K562 (cell line): Measurements from ENCODE around the gene BTNL8. TPM values are rescaled to one million over a fixed set of nuclear protein-coding genes. Genes with fewer than 3 reads are reported as not detected.

Experiments used
- CHD7 ChIP-seq: fragments of 200-600 bp; sonication (generic); IDR thresholded peaks from one replicate; pipeline ENCODE4 v1.6.1; 2012; ENCODE audit warnings: mild to moderate bottlenecking, low read depth, low read length, inconsistent platforms
- HIVEP1 ChIP-seq: fragments of 250-450 bp; sonication (Bioruptor Pico); IDR thresholded peaks from 2 replicates; pipeline ENCODE4 v1.4.0; 2020; ENCODE audit warnings: mild to moderate bottlenecking
- SLC30A9 ChIP-seq: fragments of 250-450 bp; sonication (Bioruptor Pico); IDR thresholded peaks from 2 replicates; pipeline ENCODE4 v1.8.0; 2022; ENCODE audit warnings: mild to moderate bottlenecking, moderate library complexity
- SUPT5H ChIP-seq: fragments of 450-650 bp; IDR thresholded peaks from 2 replicates; pipeline ENCODE4 v1.6.1; 2016
- ZNF830 ChIP-seq: fragments of 250-450 bp; sonication (Bioruptor Pico); IDR thresholded peaks from 2 replicates; pipeline ENCODE4 v1.5.0; 2021; ENCODE audit warnings: mild to moderate bottlenecking
- polyA plus RNA-seq, 8 experiments: library from polyadenylated mRNA; depleted of rRNA in 4 of 8; stranded (reverse) in 5 of 8; unstranded in 3 of 8; fragments of >200 nt; fragmentation: Nextera tagmentation in 2 of 8; fragmentation: Illumina TruSeq in 1 of 8; extraction: Ambion mirVana in 2 of 8; extraction: Trizol in 1 of 8; gene quantifications; 2 replicates each; pipeline versions ENCODE4 v1.2.1 to v1.2.3, GENCODE V29; 2011 to 2014; ENCODE audit warnings: inconsistent platforms in 1 of 8, missing spikeins in 1 of 8
- total RNA-seq, 7 experiments: library from RNA; depleted of rRNA in 6 of 7; stranded (reverse); fragments of >200 nt in 6 of 7; fragmentation: Illumina TruSeq in 2 of 7; extraction: Trizol in 2 of 7; gene quantifications; 2 replicates each; pipeline versions ENCODE4 v1.2.1 to v1.2.3, GENCODE V29; 2011 to 2021; ENCODE audit warnings: low replicate concordance in 1 of 7
- TF ChIP-seq, protein P1 (sequence below): fragments of 450-650 bp; IDR thresholded peaks from 2 replicates; pipeline ENCODE4 v1.6.1; 2017; ENCODE audit warnings: antibody characterized with exemption, mild to moderate bottlenecking

The BTNL8 gene
- total and polyA plus RNA-seq, 9 of the 15 experiments (the other 6 are each of a cell fraction or from before 2014, with no cell fraction given): 0.04 to 0.18 (median 0.07) TPM; not detected in 6

DNA sequence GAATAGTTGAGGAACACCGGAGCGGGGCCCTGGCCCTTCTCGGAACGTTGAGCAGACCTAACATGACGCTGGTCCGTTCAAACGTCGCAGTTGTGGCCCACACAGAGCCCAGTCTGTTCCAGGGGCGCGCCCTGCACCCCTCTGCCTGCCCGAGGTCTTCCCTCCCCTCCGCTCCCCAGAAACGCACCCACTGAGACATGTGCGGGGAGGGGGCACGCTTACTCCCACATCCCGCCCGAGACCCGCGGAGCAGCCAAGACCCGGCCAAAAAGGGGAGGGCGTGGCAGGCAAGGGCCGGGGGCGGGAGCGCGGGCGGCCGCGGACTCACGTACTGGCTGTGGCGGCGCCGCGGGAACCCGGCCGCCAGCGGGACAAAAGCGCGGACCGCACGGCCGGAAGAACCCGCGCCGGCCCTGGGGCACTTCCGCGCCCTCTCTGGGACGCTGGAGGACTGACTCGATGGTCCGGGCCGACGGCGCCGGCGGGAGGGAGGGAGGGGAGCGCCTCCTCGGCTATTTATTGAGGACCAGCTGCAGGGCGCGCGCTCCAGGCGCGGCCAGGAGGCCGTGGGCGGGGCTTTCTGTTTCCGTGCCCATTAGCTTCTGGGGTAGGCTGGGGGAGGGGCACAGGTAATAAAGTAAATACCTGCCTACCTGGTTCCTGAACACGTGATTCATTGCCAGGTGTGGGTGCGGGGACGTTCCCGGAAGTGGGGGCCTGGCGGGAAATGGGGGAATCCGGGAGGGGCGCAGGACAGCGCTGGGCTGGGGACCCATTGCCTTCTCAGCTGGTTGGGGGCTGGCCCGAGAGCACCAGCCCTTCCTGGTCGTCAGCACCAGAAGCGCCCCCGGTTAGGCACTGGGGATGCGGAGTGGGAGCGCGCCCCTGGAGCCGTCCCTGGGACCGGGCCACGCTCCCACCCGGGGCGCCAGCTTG, 37.8 kb upstream of the BTNL8 start, which contains the start of gene ZFP62 (continued):
- TF ChIP-seq, protein P1, sequence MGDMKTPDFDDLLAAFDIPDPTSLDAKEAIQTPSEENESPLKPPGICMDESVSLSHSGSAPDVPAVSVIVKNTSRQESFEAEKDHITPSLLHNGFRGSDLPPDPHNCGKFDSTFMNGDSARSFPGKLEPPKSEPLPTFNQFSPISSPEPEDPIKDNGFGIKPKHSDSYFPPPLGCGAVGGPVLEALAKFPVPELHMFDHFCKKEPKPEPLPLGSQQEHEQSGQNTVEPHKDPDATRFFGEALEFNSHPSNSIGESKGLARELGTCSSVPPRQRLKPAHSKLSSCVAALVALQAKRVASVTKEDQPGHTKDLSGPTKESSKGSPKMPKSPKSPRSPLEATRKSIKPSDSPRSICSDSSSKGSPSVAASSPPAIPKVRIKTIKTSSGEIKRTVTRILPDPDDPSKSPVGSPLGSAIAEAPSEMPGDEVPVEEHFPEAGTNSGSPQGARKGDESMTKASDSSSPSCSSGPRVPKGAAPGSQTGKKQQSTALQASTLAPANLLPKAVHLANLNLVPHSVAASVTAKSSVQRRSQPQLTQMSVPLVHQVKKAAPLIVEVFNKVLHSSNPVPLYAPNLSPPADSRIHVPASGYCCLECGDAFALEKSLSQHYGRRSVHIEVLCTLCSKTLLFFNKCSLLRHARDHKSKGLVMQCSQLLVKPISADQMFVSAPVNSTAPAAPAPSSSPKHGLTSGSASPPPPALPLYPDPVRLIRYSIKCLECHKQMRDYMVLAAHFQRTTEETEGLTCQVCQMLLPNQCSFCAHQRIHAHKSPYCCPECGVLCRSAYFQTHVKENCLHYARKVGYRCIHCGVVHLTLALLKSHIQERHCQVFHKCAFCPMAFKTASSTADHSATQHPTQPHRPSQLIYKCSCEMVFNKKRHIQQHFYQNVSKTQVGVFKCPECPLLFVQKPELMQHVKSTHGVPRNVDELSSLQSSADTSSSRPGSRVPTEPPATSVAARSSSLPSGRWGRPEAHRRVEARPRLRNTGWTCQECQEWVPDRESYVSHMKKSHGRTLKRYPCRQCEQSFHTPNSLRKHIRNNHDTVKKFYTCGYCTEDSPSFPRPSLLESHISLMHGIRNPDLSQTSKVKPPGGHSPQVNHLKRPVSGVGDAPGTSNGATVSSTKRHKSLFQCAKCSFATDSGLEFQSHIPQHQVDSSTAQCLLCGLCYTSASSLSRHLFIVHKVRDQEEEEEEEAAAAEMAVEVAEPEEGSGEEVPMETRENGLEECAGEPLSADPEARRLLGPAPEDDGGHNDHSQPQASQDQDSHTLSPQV: peak; percentile 66
- TF ChIP-seq CHD7: no peak
- peak; percentile 50; the same call in 1 of the 2 replicates for TF ChIP-seq ZNF830 (CRISPR knock-in tag)
- TF ChIP-seq SUPT5H: peak; percentile 78
- peak; percentile 46; the same call in 1 of the 2 replicates for TF ChIP-seq HIVEP1 (CRISPR knock-in tag)
- TF ChIP-seq SLC30A9 (CRISPR knock-in tag): no peak
